ENCODE measurements around the gene LRFN4. TPM values are rescaled to one million over a fixed set of nuclear protein-coding genes. Genes with fewer than 3 reads are reported as not detected.

Gene LRFN4
- total and polyA plus RNA-seq, 2 of the 13 experiments (the other 11 are each of a cell fraction or from before 2014, with no cell fraction given): 1.3 to 6.8 TPM

- intact Hi-C loops (cut with micrococcal nuclease; ENCODE audit: unreplicated experiment): no loop called here
- Histone ChIP-seq H3K9ac (ENCODE audit: insufficient read depth, low read depth, low read length) (no peak overlapping the region), H3K9me3 (ENCODE audit: low read length) (no peaks in the 10 kb centered on the region), H3K27ac (ENCODE audit: extremely low read length, insufficient read depth, low read length) (no peak overlapping the region), H3K27me3 (ENCODE audit: control insufficient read depth in 1 of 2, insufficient read depth in 2 of 2, low read length in 2 of 2) (no peaks in the 10 kb centered on the region), H3K4me2 (ENCODE audit: low read depth, low read length) (no peak overlapping the region), H3K36me3 (replicated peaks in 1 of 2; ENCODE audit: control insufficient read depth in 1 of 2, insufficient read depth in 2 of 2, low read length in 2 of 2) (peaks cover 0 to 3% of the 10 kb centered on the region in 2 experiments; a peak in 3 of 5 replicates), H3K4me1 (ENCODE audit: insufficient read depth, low read length) (peaks cover 22% of the 10 kb centered on the region), H3K79me2 (ENCODE audit: insufficient read depth, low read length) (peaks cover 36% of the 10 kb centered on the region), H2AFZ (ENCODE audit: low read length) (no peak overlapping the region), H4K20me1 (ENCODE audit: insufficient read depth, low read length) (peaks cover 22% of the 10 kb centered on the region), H3K4me3 (replicated peaks in 1 of 3; ENCODE audit: insufficient read depth in 1 of 3, low read depth in 2 of 3, low read length in 3 of 3) (no peak overlapping the region)
- ATAC-seq: no peak
- ChIA-PET CTCF (ENCODE audit: low intra/inter-chr PET ratio, low total read pairs) (no interaction called here), POLR2A (no interaction called here)
- TF ChIP-seq FOXA1 (IDR thresholded peaks at IDR 0.05) (no peak), FOXA1 (CRISPR knock-in tag; IDR thresholded peaks at IDR 0.05) (no peak), XBP1 (CRISPR knock-in tag; IDR thresholded peaks at IDR 0.05) (no peak), REPIN1 (CRISPR knock-in tag; IDR thresholded peaks at IDR 0.05; ENCODE audit: borderline replicate concordance, low read depth) (no peak), DNMT1 (CRISPR knock-in tag; IDR thresholded peaks at IDR 0.05) (no peak)
- BruUV-seq (replicated peaks): no TSS peak
- no peak for DNase-seq (ENCODE audit: low spot score)
- no peak for FAIRE-seq
- WGBS (ENCODE audit: low lambda C conversion rate): 89% methylated on average over 11 of the region's 12 CpGs
- in situ Hi-C loops (cut with HindIII; ENCODE audit: extremely low pct_ligation_motif_present, low pct_unique_long_range_greater_than_20kb): no loop called here
Measured at GRCh38 chr11:66878474-66878873, 21.6 kb downstream of the LRFN4 start.

GRCh38 chr11:66879000-66879399 is 22.1 kb downstream of the LRFN4 start:
- no peak overlapping the region for H2AFZ ChIP-seq (ENCODE audit: low read length)
- DNase-seq (ENCODE audit: low spot score) (no peak), FAIRE-seq (no peak), ATAC-seq (no peak)
- H3K79me2 ChIP-seq (ENCODE audit: insufficient read depth, low read length): peaks cover 36% of the 10 kb centered on the region
- no peak overlapping the region for H3K9ac ChIP-seq (ENCODE audit: insufficient read depth, low read depth, low read length)
- CTCF ChIA-PET (ENCODE audit: low intra/inter-chr PET ratio, low total read pairs): no interaction called here
- H3K36me3 ChIP-seq (replicated peaks in 1 of 2; ENCODE audit: control insufficient read depth in 1 of 2, insufficient read depth in 2 of 2, low read length in 2 of 2): peaks cover 0 to 3% of the 10 kb centered on the region in 2 experiments; a peak in 3 of 5 replicates
- intact Hi-C loops (cut with micrococcal nuclease; ENCODE audit: unreplicated experiment) (no loop called here), in situ Hi-C loops (cut with HindIII; ENCODE audit: extremely low pct_ligation_motif_present, low pct_unique_long_range_greater_than_20kb) (no loop called here)
- peaks cover 26% of the 10 kb centered on the region for H3K4me1 ChIP-seq (ENCODE audit: insufficient read depth, low read length)
- WGBS (ENCODE audit: low lambda C conversion rate): 93% methylated on average over 3 of the region's 7 CpGs
- no peaks in the 10 kb centered on the region for H3K9me3 ChIP-seq (ENCODE audit: low read length)
- no peak overlapping the region for H3K4me3 ChIP-seq (replicated peaks in 1 of 3; ENCODE audit: insufficient read depth in 1 of 3, low read depth in 2 of 3, low read length in 3 of 3)
- POLR2A ChIA-PET: no interaction called here
- no peak overlapping the region for H3K27ac ChIP-seq (ENCODE audit: extremely low read length, insufficient read depth, low read length)
- peaks cover 22% of the 10 kb centered on the region for H4K20me1 ChIP-seq (ENCODE audit: insufficient read depth, low read length)
- H3K27me3 ChIP-seq (ENCODE audit: control insufficient read depth in 1 of 2, insufficient read depth in 2 of 2, low read length in 2 of 2): no peaks in the 10 kb centered on the region
- H3K4me2 ChIP-seq (ENCODE audit: low read depth, low read length): no peak overlapping the region
- no TSS peak for BruUV-seq (replicated peaks)
- TF ChIP-seq NCOA5 (CRISPR knock-in tag; IDR thresholded peaks at IDR 0.05) (no peak), ATF5 (CRISPR knock-in tag; IDR thresholded peaks at IDR 0.05; ENCODE audit: low read depth) (no peak), PRDM15 (CRISPR knock-in tag; IDR thresholded peaks at IDR 0.05) (no peak), CHCHD3 (CRISPR knock-in tag; IDR thresholded peaks at IDR 0.05) (no peak), SAP130 (CRISPR knock-in tag; IDR thresholded peaks at IDR 0.05; ENCODE audit: low read depth) (no peak), JUND (CRISPR knock-in tag; IDR thresholded peaks at IDR 0.05) (no peak), SRF (IDR thresholded peaks at IDR 0.05; ENCODE audit: low read depth, low read length) (no peak), ZNF513 (CRISPR knock-in tag; conservative IDR thresholded peaks at IDR 0.05) (no peak)
